NCI-H2227 (cell line): Measurements from ENCODE around the gene EMX1.
A peak's percentile ranks its signal among the peaks of the same experiment; 100 is the strongest.

Experiments
- DNase-seq: peaks from one replicate; lab custom pipeline; 2025; ENCODE audit not compliant: unreplicated experiment; lab: John Stamatoyannopoulos, UW

EMX1 gene

GRCh38 chr2:72924353-72925240 lies 7.3 kb downstream of the EMX1 start:
- DNase-seq = peak; percentile 31

- no peak for DNase-seq
These were observed 8.1 kb downstream of the EMX1 start for GRCh38 chr2:72925328-72925943.

GRCh38 chr2:72926368-72926767 lies 9.0 kb downstream of the EMX1 start:
- DNase-seq = no peak

GRCh38 chr2:72926811-72927465 lies 9.6 kb downstream of the EMX1 start:
- DNase-seq = no peak

- no peak for DNase-seq
These were observed 10.6 kb downstream of the EMX1 start for GRCh38 chr2:72927619-72928550.

- DNase-seq = no peak
These were observed 11.7 kb downstream of the EMX1 start for GRCh38 chr2:72929010-72929409.

GRCh38 chr2:72931280-72931910 lies 14.1 kb downstream of the EMX1 start:
- DNase-seq = no peak

- no peak for DNase-seq
These were observed 14.9 kb downstream of the EMX1 start for GRCh38 chr2:72932045-72932740.

- no peak for DNase-seq
These were observed 15.5 kb downstream of the EMX1 start for GRCh38 chr2:72932805-72933204.

- DNase-seq = no peak
These were observed 15.9 kb downstream of the EMX1 start for GRCh38 chr2:72933207-72933606.

GRCh38 chr2:72933646-72934151 lies 16.4 kb downstream of the EMX1 start:
- DNase-seq = no peak

- no peak for DNase-seq
These were observed 17.6 kb downstream of the EMX1 start for GRCh38 chr2:72934683-72935610.

GRCh38 chr2:72935611-72935957 lies 18.3 kb downstream of the EMX1 start:
- DNase-seq = no peak

- no peak for DNase-seq
These were observed 19.5 kb downstream of the EMX1 start for GRCh38 chr2:72936660-72937355.

- DNase-seq = no peak
These were observed 20.0 kb downstream of the EMX1 start for GRCh38 chr2:72937356-72937669.

GRCh38 chr2:72938455-72938854 lies 21.1 kb downstream of the EMX1 start:
- no peak for DNase-seq

- no peak for DNase-seq
These were observed 23.0 kb downstream of the EMX1 start for GRCh38 chr2:72940361-72940760.

GRCh38 chr2:72940786-72941185 lies 23.5 kb downstream of the EMX1 start:
- no peak for DNase-seq
